GM21737 (cell line): ENCODE measurements around the gene OLIG1.

Experiments
- ATAC-seq: cut with Tn5 transposase; IDR thresholded peaks from one replicate; pipeline ENCODE4 v1.9.1; 2021; ENCODE audit warnings: mild to moderate bottlenecking, moderate library complexity; ENCODE audit not compliant: unreplicated experiment

Gene OLIG1

DNA sequence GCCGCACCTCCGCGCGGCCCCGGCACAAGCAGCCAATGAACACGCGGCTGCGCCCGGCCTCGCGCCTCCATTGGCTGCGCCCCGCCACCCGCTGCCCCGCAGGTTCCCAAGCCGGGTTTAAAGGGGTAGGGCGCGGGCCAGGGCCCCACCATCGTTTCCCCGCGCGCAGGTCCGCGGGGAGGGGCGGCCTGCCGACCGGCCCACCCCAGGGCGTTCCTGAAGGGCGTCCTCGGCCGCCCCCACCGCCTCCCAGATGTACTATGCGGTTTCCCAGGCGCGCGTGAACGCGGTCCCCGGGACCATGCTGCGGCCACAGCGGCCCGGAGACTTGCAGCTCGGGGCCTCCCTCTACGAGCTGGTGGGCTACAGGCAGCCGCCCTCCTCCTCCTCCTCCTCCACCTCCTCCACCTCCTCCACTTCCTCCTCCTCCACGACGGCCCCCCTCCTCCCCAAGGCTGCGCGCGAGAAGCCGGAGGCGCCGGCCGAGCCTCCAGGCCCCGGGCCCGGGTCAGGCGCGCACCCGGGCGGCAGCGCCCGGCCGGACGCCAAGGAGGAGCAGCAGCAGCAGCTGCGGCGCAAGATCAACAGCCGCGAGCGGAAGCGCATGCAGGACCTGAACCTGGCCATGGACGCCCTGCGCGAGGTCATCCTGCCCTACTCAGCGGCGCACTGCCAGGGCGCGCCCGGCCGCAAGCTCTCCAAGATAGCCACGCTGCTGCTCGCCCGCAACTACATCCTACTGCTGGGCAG is at the start of gene OLIG1:
Gene OLIG1, plus strand, starts transcription at position 148 of the 750 bp plus-strand sequence. Its CDS starts 106 bp downstream, at position 254.
- no peak for ATAC-seq

- no peak for ATAC-seq
Observed at GRCh38 chr21:33020558-33021100, 49.3 kb upstream of the OLIG1 start.

DNA sequence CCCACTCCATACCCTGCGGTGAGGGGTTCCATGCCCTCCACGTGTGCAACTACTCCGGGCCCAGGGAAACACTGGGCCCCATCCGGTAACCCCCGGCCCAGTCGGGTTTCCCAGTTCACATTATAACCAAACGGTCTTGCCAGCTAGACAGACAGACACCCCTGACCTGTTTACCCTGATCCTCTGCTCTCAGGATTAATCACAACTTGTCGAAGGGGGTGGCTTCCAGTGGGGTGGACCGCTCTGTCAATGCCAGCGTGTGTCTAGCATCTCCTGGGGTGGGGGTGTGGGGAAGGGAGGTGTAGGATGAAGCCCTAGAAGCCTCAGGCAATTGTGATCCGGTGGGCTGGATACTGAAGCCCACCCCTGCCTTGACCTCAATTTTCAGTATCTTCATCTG is 48.8 kb upstream of the OLIG1 start:
- no peak for ATAC-seq

DNA sequence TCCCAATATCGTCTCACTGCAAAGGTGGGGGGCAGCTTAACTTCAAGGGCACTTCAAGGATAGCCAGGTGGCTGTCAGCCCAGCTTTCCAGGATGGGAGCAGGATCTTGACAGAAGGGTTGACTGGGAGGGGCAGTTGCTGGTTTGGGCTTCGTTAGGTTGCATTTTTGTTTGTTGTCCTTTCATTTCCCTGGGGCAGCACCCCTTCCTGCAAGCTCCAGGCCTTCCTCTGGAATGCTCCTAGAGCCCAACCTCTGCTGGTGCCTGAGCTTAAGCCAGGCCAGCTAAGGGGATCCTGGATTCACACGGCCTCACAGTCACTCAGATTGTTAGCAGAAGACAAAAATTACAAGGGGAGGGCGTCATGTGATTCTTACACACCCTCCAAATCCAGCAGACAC is 48.3 kb upstream of the OLIG1 start:
- ATAC-seq, result no peak

DNA sequence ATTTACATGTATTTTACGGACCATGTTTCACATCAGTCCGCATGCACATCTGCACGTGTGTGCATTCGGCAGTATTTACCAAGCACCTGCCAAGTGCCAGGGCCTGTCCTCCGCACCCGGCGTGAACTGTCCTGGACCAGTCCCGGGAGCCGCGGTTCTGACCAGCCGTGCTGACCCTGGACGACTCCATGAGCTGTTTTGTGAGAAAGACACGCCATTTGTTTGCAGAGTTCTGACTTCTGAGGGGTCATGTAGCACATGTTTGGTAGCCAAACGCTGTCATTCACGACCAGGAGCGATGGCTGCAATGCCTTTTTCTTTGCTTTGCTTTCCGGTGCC is 47.5 kb upstream of the OLIG1 start:
- ATAC-seq, result no peak

DNA sequence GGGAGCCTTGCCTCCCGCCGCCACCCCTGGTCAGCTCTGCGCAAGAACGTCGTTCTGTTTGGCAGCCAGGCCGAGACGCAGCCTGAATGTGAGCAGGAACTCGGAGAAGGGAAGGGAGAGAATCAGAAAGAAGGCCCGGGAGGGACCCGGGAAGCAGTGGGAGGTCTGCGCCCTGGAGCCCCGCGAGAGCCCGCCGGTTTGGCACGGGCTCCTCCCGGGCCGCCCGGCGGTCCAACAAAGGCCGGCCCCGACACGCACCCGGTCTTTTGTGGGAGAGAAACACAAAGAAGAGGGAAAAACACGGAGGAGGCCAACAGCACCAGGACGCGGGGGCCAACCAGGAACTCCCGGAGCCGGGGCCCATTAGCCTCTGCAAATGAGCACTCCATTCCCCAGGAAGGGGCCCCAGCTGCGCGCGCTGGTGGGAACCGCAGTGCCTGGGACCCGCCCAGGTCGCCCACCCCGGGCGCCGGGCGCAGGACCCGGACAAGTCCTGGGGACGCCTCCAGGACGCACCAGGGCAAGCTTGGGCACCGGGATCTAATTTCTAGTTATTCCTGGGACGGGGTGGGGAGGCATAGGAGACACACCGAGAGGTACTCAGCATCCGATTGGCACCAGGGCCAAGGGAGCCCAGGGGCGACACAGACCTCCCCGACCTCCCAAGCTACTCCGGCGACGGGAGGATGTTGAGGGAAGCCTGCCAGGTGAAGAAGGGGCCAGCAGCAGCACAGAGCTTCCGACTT is 46.9 kb upstream of the OLIG1 start:
- no peak for ATAC-seq

- ATAC-seq, result no peak
Observed at GRCh38 chr21:33023574-33024200, 46.3 kb upstream of the OLIG1 start.

DNA sequence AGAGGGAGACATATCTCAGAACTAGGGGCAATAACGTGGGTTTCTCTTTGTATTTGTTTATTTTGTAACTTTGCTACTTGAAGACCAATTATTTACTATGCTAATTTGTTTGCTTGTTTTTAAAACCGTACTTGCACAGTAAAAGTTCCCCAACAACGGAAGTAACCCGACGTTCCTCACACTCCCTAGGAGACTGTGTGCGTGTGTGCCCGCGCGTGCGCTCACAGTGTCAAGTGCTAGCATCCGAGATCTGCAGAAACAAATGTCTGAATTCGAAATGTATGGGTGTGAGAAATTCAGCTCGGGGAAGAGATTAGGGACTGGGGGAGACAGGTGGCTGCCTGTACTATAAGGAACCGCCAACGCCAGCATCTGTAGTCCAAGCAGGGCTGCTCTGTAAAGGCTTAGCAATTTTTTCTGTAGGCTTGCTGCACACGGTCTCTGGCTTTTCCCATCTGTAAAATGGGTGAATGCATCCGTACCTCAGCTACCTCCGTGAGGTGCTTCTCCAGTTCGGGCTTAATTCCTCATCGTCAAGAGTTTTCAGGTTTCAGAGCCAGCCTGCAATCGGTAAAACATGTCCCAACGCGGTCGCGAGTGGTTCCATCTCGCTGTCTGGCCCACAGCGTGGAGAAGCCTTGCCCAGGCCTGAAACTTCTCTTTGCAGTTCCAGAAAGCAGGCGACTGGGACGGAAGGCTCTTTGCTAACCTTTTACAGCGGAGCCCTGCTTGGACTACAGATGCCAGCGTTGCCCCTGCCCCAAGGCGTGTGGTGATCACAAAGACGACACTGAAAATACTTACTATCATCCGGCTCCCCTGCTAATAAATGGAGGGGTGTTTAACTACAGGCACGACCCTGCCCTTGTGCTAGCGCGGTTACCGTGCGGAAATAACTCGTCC is 45.5 kb upstream of the OLIG1 start:
- no peak for ATAC-seq

GRCh38 chr21:33025106-33025488 is 44.8 kb upstream of the OLIG1 start:
- ATAC-seq, result no peak

GRCh38 chr21:33025489-33026442 is 44.2 kb upstream of the OLIG1 start, which contains the start of gene OLIG2:
Gene OLIG2 (plus strand): TSS chr21:33025935. CDS start chr21:33026863, 928 bp downstream.
- no peak for ATAC-seq

DNA sequence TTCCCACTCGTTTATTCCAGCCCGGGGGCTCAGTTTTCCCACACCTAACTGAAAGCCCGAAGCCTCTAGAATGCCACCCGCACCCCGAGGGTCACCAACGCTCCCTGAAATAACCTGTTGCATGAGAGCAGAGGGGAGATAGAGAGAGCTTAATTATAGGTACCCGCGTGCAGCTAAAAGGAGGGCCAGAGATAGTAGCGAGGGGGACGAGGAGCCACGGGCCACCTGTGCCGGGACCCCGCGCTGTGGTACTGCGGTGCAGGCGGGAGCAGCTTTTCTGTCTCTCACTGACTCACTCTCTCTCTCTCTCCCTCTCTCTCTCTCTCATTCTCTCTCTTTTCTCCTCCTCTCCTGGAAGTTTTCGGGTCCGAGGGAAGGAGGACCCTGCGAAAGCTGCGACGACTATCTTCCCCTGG is 43.5 kb upstream of the OLIG1 start:
- no peak for ATAC-seq

DNA sequence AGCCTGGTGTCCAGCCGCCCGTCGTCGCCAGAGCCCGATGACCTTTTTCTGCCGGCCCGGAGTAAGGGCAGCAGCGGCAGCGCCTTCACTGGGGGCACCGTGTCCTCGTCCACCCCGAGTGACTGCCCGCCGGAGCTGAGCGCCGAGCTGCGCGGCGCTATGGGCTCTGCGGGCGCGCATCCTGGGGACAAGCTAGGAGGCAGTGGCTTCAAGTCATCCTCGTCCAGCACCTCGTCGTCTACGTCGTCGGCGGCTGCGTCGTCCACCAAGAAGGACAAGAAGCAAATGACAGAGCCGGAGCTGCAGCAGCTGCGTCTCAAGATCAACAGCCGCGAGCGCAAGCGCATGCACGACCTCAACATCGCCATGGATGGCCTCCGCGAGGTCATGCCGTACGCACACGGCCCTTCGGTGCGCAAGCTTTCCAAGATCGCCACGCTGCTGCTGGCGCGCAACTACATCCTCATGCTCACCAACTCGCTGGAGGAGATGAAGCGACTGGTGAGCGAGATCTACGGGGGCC is 43.0 kb upstream of the OLIG1 start:
- ATAC-seq, result no peak

- ATAC-seq, result no peak
Observed at GRCh38 chr21:33027401-33028286, 42.3 kb upstream of the OLIG1 start.

- no peak for ATAC-seq
Observed at GRCh38 chr21:33028287-33028670, 41.7 kb upstream of the OLIG1 start.

- no peak for ATAC-seq
Observed at GRCh38 chr21:33028773-33029384, 41.1 kb upstream of the OLIG1 start.

GRCh38 chr21:33029385-33029921 is 40.5 kb upstream of the OLIG1 start:
- ATAC-seq, result no peak

GRCh38 chr21:33029975-33030461 is 39.9 kb upstream of the OLIG1 start:
- ATAC-seq, result no peak
